CD4-positive, alpha-beta T cell treated with Interleukin-1 beta for 1 hour (primary cell): ENCODE data around the gene BPNT1.
A peak's percentile ranks its signal among the peaks of the same experiment; 100 is the strongest.

Source experiments
- DNase-seq, 2 donors: peaks; one replicate each; pipeline ENCODE4 v3.0.0-alpha.2; 2020 to 2022

The BPNT1 gene

GRCh38 chr1:220077887-220078286, 11.7 kb downstream of the BPNT1 start:
- no peak for DNase-seq

- DNase-seq = no peak
Observed at GRCh38 chr1:220076861-220077762, 12.5 kb downstream of the BPNT1 start.

DNA sequence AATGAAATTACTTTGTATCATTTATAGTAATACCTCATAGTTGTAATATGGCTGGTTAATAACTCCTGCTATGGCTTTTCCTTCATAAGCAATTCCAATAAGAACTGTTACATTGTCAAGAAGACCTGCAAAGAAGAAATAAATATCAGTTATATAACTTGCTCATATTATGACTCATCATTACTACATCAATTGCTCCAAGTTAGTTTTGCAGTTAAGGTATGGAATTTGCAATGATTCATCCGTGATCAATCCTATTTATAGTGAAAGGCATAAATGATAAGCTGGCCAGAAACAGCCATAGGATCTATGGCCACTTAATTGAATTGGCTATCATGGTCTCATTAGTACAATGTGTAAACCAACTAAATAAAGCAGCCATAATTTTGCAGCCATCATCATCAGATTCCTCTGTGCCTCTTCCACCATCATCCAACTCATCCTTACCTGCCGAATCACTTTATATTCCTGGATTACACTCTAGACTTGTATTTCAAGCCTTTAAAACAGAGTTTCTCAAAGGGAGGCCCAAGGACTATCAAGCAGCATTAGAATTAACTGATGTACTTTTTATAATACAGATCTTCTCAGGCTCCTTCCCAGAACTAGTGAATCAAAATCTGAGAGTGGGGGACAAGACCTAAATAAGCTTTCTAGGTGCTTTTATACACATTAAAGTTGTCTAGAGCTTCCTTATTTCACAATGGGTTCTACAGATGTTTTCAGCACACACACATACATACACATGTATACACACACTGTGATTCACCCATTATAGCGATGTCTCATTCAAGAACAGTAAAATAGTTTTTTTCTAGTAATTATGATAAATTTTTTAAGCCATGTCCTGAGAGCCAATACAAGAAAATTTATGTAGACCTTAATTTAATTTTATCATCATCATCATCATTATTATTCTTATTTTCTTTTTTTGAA, 22.1 kb downstream of the BPNT1 start:
- no peak for DNase-seq

DNA sequence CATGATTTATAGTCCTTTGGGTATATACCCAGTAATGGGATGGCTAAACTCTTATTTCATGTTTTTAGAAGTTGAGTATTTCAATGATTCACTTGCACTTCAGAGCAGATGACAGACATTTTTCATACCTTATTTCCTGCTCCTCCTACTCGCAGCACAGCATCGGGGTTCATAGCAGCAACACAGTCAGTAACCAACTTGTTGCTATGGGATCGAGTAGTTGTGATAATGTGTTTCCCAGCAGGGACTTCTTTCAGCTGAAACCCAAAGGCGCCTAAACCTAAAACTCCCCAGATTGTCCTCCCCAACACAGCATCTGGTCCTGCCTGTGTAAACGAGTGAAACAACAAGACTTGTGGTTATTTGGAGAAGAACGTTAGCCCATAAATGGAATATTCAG, 27.0 kb downstream of the BPNT1 start:
- no peak for DNase-seq

DNA sequence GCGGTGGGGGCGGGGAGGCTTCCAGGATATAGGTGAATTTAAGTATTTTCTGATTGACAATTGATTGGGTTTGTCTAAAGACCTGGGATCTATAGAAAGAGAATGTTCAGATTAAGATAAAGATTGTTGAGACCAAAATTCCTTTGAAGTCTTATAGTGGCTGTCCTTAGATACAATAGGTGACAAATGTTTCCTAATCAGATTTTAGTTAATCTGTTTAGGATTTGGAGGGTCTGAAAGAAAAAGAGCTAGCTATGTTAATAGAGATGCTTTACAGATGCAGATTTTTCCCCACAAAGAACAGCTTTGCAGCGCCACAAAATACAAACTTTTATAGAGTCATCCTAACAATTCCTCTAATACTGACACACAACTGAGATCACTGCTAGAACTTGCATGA, 28.7 kb downstream of the BPNT1 start:
- no peak for DNase-seq

- DNase-seq = peak in 1 of 2 donors; percentile 44
Observed at GRCh38 chr1:220056374-220056773, 33.2 kb downstream of the BPNT1 start.

DNA sequence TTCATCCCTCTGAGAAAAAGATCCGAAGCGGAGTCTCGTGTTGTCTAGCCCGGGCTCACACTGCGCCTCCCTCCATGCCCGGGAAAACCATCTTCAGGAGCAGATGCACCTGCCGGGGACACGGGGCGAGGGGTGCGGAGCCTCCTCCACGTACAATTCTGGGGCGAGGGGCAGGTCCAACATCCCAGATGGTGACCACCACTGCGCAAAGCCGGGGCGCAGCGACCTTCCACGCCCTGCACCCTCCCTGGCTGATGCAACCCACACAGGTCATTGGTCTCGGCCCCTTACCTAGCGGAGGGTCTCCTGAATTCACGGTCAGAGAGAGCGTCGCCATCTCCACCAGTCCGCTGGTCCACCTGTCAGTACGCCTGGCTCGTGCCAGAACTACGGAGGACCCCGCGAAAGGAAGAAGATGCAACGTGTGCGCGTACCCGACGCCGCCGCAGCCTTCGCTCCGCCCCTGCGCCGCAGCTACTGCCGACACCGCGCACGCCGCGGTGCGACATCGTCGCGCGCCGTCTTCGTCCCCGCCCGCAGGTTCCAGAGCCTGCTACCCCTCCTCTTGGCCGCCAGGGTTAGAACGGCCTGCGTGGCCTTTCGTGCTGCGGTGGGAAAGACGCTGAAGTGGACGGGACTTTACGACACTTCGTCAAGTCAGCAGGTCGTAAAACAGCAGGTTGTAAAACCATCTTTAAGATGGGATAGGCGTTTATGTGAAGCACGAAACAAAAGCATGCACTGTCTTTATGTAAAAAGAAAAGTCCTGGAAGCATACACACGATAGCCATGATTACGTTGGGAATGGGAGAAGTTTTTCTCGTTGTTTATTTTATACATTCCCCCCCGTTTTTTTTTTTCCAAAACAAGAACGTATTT, 43.3 kb downstream of the BPNT1 start, which contains the start of gene EPRS1:
Gene EPRS1, minus strand, starts transcription at position 454 of the 879 bp plus-strand sequence. Its CDS starts 117 bp downstream, at position 337.
- DNase-seq = peak; percentile 96

DNA sequence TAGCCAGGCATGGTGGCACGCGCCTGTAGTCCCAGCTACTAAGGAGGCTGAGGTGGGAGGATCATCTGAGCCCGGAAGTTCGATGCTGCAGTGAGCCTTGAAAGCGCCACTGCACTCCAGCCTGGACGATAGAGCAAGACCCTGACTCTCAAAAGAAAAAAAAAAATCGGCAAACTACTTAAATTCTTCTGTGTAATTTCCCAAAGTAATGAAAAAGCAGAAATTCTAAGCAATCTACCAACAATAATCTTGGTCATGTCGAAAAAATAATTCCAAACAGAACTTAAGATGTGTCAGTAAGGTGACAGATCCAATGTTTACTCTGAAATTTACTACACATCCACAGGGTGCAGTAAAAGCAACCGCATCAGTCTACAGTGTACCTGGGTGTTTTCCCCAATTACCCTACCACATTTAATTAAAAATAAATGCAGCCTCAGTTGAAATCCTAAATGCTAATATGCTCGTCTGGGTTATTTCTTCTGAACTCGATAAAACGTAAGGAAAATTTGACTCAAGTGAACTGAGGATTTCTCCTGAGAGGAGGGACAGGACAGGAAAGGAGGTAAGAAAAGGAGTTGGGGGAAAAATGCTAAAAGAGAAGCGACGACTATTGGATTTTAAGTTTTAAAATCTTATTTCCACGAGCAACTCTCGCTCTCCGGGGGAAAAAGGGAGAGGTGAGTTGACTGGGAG, 44.1 kb downstream of the BPNT1 start:
- DNase-seq = peak in 1 of 2 donors; percentile 29

DNA sequence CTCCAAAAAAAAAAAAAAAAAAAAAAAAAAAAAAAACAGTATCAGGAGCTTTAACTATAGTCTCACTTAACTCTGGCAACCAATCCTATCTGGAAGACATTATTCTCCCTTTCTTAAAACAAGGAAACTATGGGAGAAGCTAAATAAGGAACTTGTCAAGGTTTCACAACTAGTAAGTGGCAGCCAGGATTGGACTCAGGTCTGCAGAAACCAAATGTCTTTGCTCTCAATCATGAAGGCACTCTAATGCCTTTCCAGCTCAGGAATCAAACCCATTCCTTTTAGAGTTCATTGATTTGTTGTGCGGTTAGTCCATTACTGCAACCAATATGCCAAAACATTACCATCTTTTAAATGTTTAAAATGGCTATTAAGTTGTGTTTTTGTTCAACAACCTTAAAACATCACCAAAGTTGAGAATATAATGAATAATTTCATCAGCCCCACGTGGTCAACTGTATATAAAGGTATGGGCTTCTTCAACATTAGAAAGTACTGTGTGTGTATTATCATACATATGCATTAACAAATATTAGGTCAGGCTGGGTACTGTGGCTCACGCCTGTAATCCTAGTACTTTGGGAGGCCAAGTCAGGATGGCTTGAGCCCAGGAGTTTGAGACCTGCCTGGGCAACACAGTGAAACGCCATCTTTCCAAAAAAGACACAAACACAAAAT, 44.8 kb downstream of the BPNT1 start:
- no peak for DNase-seq

GRCh38 chr1:220043646-220044045, 45.9 kb downstream of the BPNT1 start:
- DNase-seq = no peak

DNA sequence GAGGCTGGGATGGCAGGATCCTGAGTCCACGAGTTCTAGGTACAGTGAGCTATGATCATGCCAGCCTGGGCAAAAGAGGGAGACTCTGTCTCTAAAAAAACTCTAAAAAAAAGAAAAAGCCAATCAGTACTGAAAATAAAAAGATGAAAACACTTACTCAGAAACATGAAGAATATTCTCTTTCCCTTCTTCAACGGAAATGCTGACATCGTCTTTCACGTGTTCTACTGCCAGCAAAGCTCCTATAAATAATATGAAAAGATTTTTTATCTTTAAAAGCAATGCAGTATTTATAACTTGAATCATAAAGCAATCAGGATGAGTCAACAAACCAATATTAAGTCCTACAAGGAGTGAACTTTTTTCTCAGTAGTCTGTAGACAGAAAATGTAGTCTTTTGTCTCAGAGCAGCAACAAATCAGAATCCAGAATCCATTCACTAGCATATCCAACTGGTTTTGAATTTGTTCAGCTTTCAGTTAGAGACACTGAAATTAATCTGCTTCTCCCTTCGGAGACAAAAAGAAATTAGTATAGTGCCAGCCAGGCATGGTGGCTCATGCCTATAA, 49.5 kb downstream of the BPNT1 start:
- DNase-seq = no peak

DNA sequence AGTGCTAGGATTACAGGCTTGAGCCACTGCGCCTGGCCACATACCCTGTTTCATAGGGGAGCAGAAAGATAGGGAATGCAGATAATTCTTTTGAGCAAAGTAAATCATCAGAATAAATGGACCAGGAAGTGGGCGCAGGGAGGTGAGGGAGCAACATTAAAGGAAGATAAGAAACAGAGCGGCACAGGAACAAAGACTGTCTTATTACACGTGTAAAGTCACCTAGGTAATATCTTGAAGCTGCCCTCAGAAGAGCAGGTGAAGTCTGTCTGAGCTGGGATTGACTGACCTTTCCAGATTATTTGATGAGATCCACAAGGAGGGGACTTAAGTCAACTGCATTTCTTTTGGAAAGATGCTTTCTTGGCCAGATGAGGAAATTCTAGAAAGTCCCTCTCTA, 50.9 kb downstream of the BPNT1 start:
- no peak for DNase-seq

DNA sequence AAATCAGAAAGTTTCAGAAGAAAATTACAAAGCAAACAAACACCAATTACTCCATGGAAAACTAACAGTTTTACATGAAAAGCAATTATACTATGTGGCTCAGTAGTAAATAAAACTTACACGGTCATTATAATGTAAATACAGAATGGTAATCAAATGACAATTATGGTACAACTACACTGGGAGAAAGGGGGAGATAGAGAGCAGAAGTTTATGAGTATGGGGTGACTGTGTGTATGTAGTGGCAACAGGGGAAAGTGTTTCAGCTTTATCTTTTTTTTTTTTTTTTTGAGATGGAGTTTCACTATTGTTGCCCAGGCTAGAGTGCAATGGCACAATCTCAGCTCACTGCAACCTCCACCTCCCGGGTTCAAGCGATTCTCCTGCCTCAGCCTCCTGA, 51.8 kb downstream of the BPNT1 start:
- DNase-seq = peak in 1 of 2 donors; percentile 16

DNA sequence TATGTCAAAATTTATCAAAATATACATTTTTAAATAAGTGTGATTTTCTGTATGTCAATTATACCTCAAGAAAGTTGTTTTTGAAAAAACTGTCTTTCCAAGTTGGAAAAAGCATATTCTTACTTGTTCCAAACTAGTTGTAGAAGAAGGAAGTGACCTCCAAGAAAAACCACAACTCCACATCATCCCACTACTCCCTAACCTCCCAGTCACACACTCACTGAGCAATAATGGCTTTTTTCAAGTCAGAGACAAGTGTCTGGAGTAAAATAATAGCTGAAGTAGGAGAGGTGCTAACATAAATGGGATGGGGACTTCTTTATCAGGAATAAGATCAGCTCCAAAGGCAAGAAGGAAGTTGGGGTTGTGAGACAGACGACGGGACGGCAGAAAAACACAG, 56.7 kb downstream of the BPNT1 start:
- no peak for DNase-seq

- DNase-seq = no peak
Observed at GRCh38 chr1:220031287-220031686, 58.3 kb downstream of the BPNT1 start.

DNA sequence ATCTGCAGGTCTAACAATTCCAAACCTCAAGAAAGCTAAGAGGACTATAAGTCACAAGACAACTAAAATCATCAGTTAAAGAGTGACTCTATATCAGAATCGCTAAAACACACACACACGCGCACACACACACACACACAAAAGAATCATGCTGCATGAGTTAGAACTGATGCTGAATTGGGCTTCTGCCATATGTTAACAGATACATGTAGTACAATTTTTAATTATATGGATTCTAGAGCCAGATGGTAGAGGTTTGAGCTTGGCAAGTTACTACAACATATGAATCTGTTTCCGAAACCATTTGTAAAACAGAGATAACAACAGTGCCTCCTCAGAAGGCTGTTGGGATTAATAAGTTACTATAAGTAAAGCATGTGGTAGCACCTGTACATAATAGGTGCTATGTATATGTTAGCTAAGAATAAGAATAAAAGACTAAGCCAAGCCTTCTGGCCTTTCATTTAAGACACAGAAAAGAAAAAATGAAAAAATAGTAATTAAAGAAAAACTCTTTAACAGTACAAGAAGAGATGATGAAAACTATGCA, 61.2 kb downstream of the BPNT1 start:
- no peak for DNase-seq

DNA sequence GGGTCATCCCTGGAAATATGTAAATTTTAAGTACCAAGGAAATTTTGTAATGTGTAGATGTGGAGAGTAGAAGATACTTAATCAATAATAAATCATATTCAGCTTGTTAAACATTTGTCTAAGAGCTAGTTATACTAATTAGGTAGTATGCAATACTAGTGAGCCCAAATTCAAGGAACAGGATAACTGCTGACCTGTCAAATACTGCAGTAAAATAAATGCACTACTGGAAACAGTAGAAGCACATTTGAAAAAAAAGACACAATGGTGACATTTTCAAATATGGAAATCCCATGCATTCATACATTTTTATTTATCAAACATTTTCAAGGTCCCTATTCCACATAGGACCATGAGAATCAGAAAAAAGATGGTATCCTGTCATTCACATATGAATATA, 70.5 kb downstream of the BPNT1 start:
- no peak for DNase-seq

DNA sequence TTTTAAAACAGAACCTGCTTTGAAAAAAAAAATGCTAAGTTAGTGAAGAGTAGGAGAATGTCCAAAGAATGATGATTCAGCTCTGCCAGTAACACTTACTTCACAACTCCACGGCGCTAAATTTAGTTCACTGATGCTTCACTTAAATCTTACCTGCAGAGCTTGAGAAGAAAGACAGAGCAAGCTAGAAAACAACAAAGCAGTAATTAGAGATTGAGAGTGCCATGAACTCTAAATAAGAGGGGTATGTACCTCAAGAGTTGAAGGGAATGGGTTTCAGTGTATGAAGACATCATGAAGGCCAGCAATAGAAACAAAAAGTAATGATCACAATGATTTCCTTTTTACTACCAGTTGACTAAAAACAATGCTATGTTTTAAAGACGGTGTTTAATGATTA, 76.1 kb downstream of the BPNT1 start:
- no peak for DNase-seq

DNA sequence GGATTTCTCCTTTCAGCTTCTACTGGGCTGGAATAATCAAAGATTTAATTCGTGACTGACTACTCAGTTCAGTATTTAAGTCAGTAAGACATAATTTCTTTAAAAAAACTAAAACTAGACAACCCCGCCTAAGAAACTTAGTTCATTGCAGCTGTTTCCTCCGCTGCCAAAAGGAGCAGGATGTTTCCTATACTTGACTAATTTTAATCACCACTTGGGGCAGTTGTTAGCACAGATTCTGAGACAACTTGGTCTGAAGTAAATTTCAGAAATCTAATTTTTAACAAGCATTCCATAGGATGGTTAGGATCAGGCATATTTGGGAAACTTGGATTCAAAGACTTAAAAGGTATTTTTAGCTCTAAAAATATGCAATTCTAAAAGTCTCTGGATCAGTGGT, 77.3 kb downstream of the BPNT1 start:
- no peak for DNase-seq

DNA sequence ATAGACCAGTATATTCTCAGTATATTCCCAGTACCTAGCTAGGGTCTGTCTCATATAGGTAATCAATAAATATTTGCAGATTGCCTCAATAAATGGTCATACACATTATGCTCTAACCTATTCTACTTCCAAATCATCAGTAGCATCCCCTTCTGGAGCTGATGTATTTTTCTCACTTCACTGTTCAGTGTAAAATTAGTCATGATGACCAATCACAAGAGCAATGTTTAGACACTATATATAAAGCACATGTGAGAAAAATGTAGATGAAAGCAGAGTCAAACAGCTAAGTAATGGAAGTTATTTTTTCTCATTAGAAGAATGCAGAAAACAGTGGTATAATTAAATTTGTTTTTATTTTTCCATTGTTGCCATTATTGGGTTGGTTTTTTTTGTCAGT, 78.0 kb downstream of the BPNT1 start:
- no peak for DNase-seq
